HG03045 (cell line): Measurements from ENCODE around the gene SKOR1.
A peak's percentile ranks its signal among the peaks of the same experiment; 100 is the strongest.

Experiments
- ATAC-seq: cut with Tn5 transposase; IDR thresholded peaks from one replicate; pipeline ENCODE4 v1.9.1; 2021; ENCODE audit warnings: mild to moderate bottlenecking, moderate library complexity; ENCODE audit not compliant: unreplicated experiment

Gene SKOR1

GRCh38 chr15:67831363-67831762 lies 6.1 kb downstream of the SKOR1 start:
- no peak for ATAC-seq

- ATAC-seq: no peak
Observed at GRCh38 chr15:67832031-67832551, 6.8 kb downstream of the SKOR1 start.

- ATAC-seq: no peak
Observed at GRCh38 chr15:67832897-67833709, 7.8 kb downstream of the SKOR1 start.

GRCh38 chr15:67833710-67834511 lies 8.6 kb downstream of the SKOR1 start:
- no peak for ATAC-seq

- no peak for ATAC-seq
Observed at GRCh38 chr15:67834581-67835296, 9.4 kb downstream of the SKOR1 start.

- ATAC-seq: no peak
Observed at GRCh38 chr15:67835297-67836133, 10.2 kb downstream of the SKOR1 start.

GRCh38 chr15:67836134-67836455 lies 10.8 kb downstream of the SKOR1 start:
- no peak for ATAC-seq

- no peak for ATAC-seq
Observed at GRCh38 chr15:67836477-67836876, 11.2 kb downstream of the SKOR1 start.

- ATAC-seq: no peak
Observed at GRCh38 chr15:67836955-67837354, 11.6 kb downstream of the SKOR1 start.

GRCh38 chr15:67838789-67839332 lies 13.6 kb downstream of the SKOR1 start:
- ATAC-seq: no peak

GRCh38 chr15:67839499-67839928 lies 14.2 kb downstream of the SKOR1 start:
- peak; percentile 10 for ATAC-seq

GRCh38 chr15:67839929-67840748 lies 14.8 kb downstream of the SKOR1 start, which contains the start of gene RNU6-1:
TSS of gene RNU6-1 (minus strand) at chr15:67840045.
- peak; percentile 87 for ATAC-seq

- no peak for ATAC-seq
Observed at GRCh38 chr15:67840749-67841512, 15.6 kb downstream of the SKOR1 start.

GRCh38 chr15:67841513-67841762 lies 16.1 kb downstream of the SKOR1 start:
- ATAC-seq: no peak

- ATAC-seq: no peak
Observed at GRCh38 chr15:67843092-67843501, 17.8 kb downstream of the SKOR1 start.

- ATAC-seq: no peak
Observed at GRCh38 chr15:67843571-67844387, 18.5 kb downstream of the SKOR1 start.

GRCh38 chr15:67845974-67846373 lies 20.7 kb downstream of the SKOR1 start:
- no peak for ATAC-seq

- no peak for ATAC-seq
Observed at GRCh38 chr15:67849538-67849937, 24.2 kb downstream of the SKOR1 start.
